H1 (cell line): ENCODE data around the gene SLC37A2. TPM values are rescaled to one million over a fixed set of nuclear protein-coding genes. Genes with fewer than 3 reads are reported as not detected.

Source experiments
- CTCF ChIA-PET: fragments of 300-600 bp; sonication (Branson Sonifier 250); formaldehyde crosslinking; loops from one replicate; lab custom pipeline; 2021; ENCODE audit not compliant: partially characterized antibody; lab: Charles Lee
- POLR2A ChIA-PET: fragments of 300-600 bp; sonication (Branson Sonifier 250); formaldehyde crosslinking; loops from one replicate; lab custom pipeline; 2021; ENCODE audit warnings: inconsistent platforms; ENCODE audit not compliant: partially characterized antibody; lab: Charles Lee
- DNase-seq, 2 experiments: peaks; one replicate each; pipeline versions ENCODE4 v3.0.0 to v3.0.0-alpha.2; 2010 to 2022; ENCODE audit warnings: low spot score in 2 of 2, low read depth in 1 of 2, mixed read lengths in 1 of 2
- FAIRE-seq: peaks from 2 replicates; lab custom pipeline; 2011; peaks lifted over from hg19 to GRCh38; lab: Jason Lieb, UNC
- H2AFZ ChIP-seq: 2 replicates; pipeline ENCODE4 v1.8.1; 2012; ENCODE audit warnings: low read length, inconsistent platforms
- H2AK5ac ChIP-seq: 2 replicates; pipeline ENCODE4 v1.6.1; 2013; ENCODE audit warnings: low read depth, low read length
- H2BK120ac ChIP-seq: replicated peaks from 2 replicates; pipeline ENCODE3; 2013; ENCODE audit warnings: low read depth, low read length, inconsistent platforms
- H2BK12ac ChIP-seq: 2 replicates; pipeline ENCODE4 v1.6.1; 2013; ENCODE audit warnings: low read depth, low read length
- H2BK15ac ChIP-seq: 2 replicates; pipeline ENCODE4 v1.6.1; 2013; ENCODE audit warnings: low read length
- H2BK20ac ChIP-seq: 2 replicates; pipeline ENCODE4 v1.6.1; 2013; ENCODE audit warnings: low read length
- H2BK5ac ChIP-seq: 2 replicates; pipeline ENCODE4 v1.6.1; 2013; ENCODE audit warnings: low read depth, low read length
- H3K14ac ChIP-seq: 2 replicates; pipeline ENCODE4 v1.6.1; 2013; ENCODE audit warnings: inconsistent platforms; ENCODE audit not compliant: insufficient read length
- H3K18ac ChIP-seq: 2 replicates; pipeline ENCODE4 v1.6.1; 2013; ENCODE audit warnings: low read length; ENCODE audit errors: extremely low read depth
- H3K23ac ChIP-seq: 2 replicates; pipeline ENCODE4 v1.6.1; 2013; ENCODE audit warnings: inconsistent platforms; ENCODE audit not compliant: insufficient read length
- H3K23me2 ChIP-seq: 2 replicates; pipeline ENCODE4 v1.6.1; 2013; ENCODE audit warnings: low read depth, low read length
- H3K27ac ChIP-seq: 2 replicates; pipeline ENCODE4 v1.6.1; 2011; ENCODE audit warnings: low read depth, low read length, inconsistent platforms
- H3K27me3 ChIP-seq, 4 experiments: replicated peaks in 1 of 4; 1 replicate in 1 of 4; 2 replicates in 3 of 4; pipeline versions ENCODE4 v1.6.1 to v1.8.1; 2011 to 2013; ENCODE audit warnings: low read length in 3 of 4, mild to moderate bottlenecking in 3 of 4, inconsistent platforms in 2 of 4, mixed read lengths in 2 of 4, moderate library complexity in 1 of 4; ENCODE audit not compliant: control insufficient read depth in 3 of 4, insufficient read depth in 3 of 4; ENCODE audit errors: extremely low read depth in 1 of 4
- H3K36me3 ChIP-seq, 4 experiments: 2 replicates each; pipeline versions ENCODE4 v1.6.1 to v1.8.1; 2011 to 2013; ENCODE audit warnings: mild to moderate bottlenecking in 4 of 4, low read length in 3 of 4, moderate library complexity in 2 of 4, control low read depth in 1 of 4, inconsistent platforms in 1 of 4; ENCODE audit not compliant: insufficient read depth in 4 of 4, control insufficient read depth in 2 of 4
- H3K4ac ChIP-seq: replicated peaks from 2 replicates; pipeline ENCODE3; 2013; ENCODE audit warnings: low read length, low read depth, mixed read lengths, inconsistent platforms; ENCODE audit not compliant: insufficient read length
- H3K4me1 ChIP-seq, 4 experiments: replicated peaks in 1 of 4; 1 replicate in 1 of 4; 2 replicates in 3 of 4; pipeline versions ENCODE4 v1.6.1 to v1.8.1; 2011 to 2013; ENCODE audit warnings: low read length in 3 of 4, inconsistent platforms in 2 of 4, mixed read lengths in 1 of 4; ENCODE audit not compliant: insufficient read depth in 4 of 4, control insufficient read depth in 3 of 4
- H3K4me2 ChIP-seq, 2 experiments: 2 replicates each; pipeline versions ENCODE4 v1.6.1 to v1.8.1; 2011 to 2013; ENCODE audit warnings: low read depth in 2 of 2, low read length in 2 of 2, control low read depth in 1 of 2, inconsistent platforms in 1 of 2, mild to moderate bottlenecking in 1 of 2; ENCODE audit not compliant: insufficient read depth in 1 of 2
- H3K4me3 ChIP-seq, 4 experiments: fragments of 200-600, 300-600 bp in 1 of 4; sonication (generic), shearing (Covaris generic), sonication (Bioruptor Twin) in 1 of 4; 2 replicates each; pipeline versions ENCODE4 v1.5.1 to v1.8.1; 2011 to 2016; ENCODE audit warnings: low read length in 4 of 4, low read depth in 3 of 4, control low read depth in 2 of 4, inconsistent platforms in 2 of 4, mild to moderate bottlenecking in 2 of 4, mixed read lengths in 1 of 4, moderate library complexity in 1 of 4; ENCODE audit not compliant: insufficient read depth in 2 of 4; ENCODE audit errors: extremely low read depth in 1 of 4
- H3K56ac ChIP-seq: replicated peaks from 2 replicates; pipeline ENCODE3; 2013; ENCODE audit warnings: low read depth, mild to moderate bottlenecking, mixed read lengths, low read length, inconsistent platforms; ENCODE audit not compliant: insufficient read length
- H3K79me1 ChIP-seq: 2 replicates; pipeline ENCODE4 v1.6.1; 2013; ENCODE audit warnings: low read depth, low read length, control low read depth
- H3K79me2 ChIP-seq, 2 experiments: 2 replicates each; pipeline versions ENCODE4 v1.6.1 to v1.8.1; 2012 to 2013; ENCODE audit warnings: low read length in 2 of 2, mild to moderate bottlenecking in 2 of 2, inconsistent platforms in 1 of 2; ENCODE audit not compliant: insufficient read depth in 2 of 2, control insufficient read depth in 1 of 2
- H3K9ac ChIP-seq, 4 experiments: replicated peaks in 1 of 4; 1 replicate in 1 of 4; 2 replicates in 3 of 4; pipeline versions ENCODE4 v1.6.1 to v1.8.1; 2011 to 2013; ENCODE audit warnings: low read depth in 3 of 4, low read length in 3 of 4, control low read depth in 2 of 4, mild to moderate bottlenecking in 2 of 4, moderate library complexity in 2 of 4, inconsistent platforms in 1 of 4; ENCODE audit errors: extremely low read depth in 1 of 4
- H3K9me3 ChIP-seq, 2 experiments: 2 replicates each; pipeline versions ENCODE4 v1.6.1 to v1.8.1; 2012 to 2013; ENCODE audit warnings: mild to moderate bottlenecking in 2 of 2, moderate library complexity in 2 of 2, control low read depth in 1 of 2, inconsistent platforms in 1 of 2, low read depth in 1 of 2, low read length in 1 of 2, mixed read lengths in 1 of 2; ENCODE audit not compliant: insufficient read depth in 2 of 2
- H4K20me1 ChIP-seq, 2 experiments: replicated peaks in 1 of 2; 2 replicates each; pipeline versions ENCODE3 to v1.8.1; 2011 to 2013; ENCODE audit warnings: inconsistent platforms in 2 of 2, low read length in 2 of 2, mild to moderate bottlenecking in 1 of 2; ENCODE audit not compliant: insufficient read depth in 2 of 2, control insufficient read depth in 1 of 2
- H4K5ac ChIP-seq: 2 replicates; pipeline ENCODE4 v1.6.1; 2013; ENCODE audit warnings: low read length, low read depth, mixed read lengths, inconsistent platforms; ENCODE audit not compliant: insufficient read length
- H4K8ac ChIP-seq: 2 replicates; pipeline ENCODE4 v1.8.0; 2013; ENCODE audit warnings: mild to moderate bottlenecking, moderate library complexity, low read length, inconsistent platforms; ENCODE audit not compliant: insufficient read depth; ENCODE audit errors: extremely low read depth
- H4K91ac ChIP-seq: replicated peaks from 2 replicates; pipeline ENCODE3; 2013; ENCODE audit warnings: low read length, mixed read lengths, inconsistent platforms; ENCODE audit not compliant: insufficient read length
- BACH1 ChIP-seq: IDR thresholded peaks from 2 replicates; pipeline ENCODE4 v1.6.1; 2012; ENCODE audit warnings: low read length, improper control_type of control experiment
- CBX5 ChIP-seq: fragments of 300-800, 300-1000 bp; sonication (generic); IDR thresholded peaks from 2 replicates; pipeline ENCODE4 v1.7.1; 2016; ENCODE audit warnings: antibody characterized with exemption, low read length, low read depth
- CBX8 ChIP-seq: fragments of 300-800, 300-1000 bp; sonication (generic); IDR thresholded peaks from 2 replicates; pipeline ENCODE4 v1.7.1; 2016; ENCODE audit warnings: low read depth, low read length, borderline replicate concordance
- CHD2 ChIP-seq: IDR thresholded peaks from 2 replicates; pipeline ENCODE4 v1.6.1; 2012; ENCODE audit warnings: low read length, improper control_type of control experiment
- EP300 ChIP-seq, 2 experiments: IDR thresholded peaks; 1 replicate in 1 of 2; 2 replicates in 1 of 2; pipeline ENCODE4 v1.6.1; 2011 to 2012; ENCODE audit warnings: low read depth in 2 of 2, low read length in 2 of 2, mild to moderate bottlenecking in 2 of 2, borderline replicate concordance in 1 of 2, inconsistent platforms in 1 of 2, moderate library complexity in 1 of 2
- NRF1 ChIP-seq: IDR thresholded peaks from 2 replicates; pipeline ENCODE4 v1.6.1; 2011; ENCODE audit warnings: mild to moderate bottlenecking, low read depth, low read length, improper control_type of control experiment
- POLR2A ChIP-seq, 2 experiments: IDR thresholded peaks; 1 replicate in 1 of 2; 2 replicates in 1 of 2; pipeline ENCODE4 v1.6.1; 2011; ENCODE audit warnings: low read depth in 2 of 2, low read length in 2 of 2, mild to moderate bottlenecking in 2 of 2; ENCODE audit errors: control extremely low read depth in 1 of 2
- POLR2AphosphoS5 ChIP-seq: IDR thresholded peaks from 2 replicates; pipeline ENCODE4 v1.6.1; 2011; ENCODE audit warnings: low read depth, low read length
- RXRA ChIP-seq: IDR thresholded peaks from 2 replicates; pipeline ENCODE4 v1.6.1; 2011; ENCODE audit warnings: low read depth, mild to moderate bottlenecking, low read length, moderate library complexity; ENCODE audit not compliant: insufficient read depth
- TCF12 ChIP-seq: IDR thresholded peaks from 2 replicates; pipeline ENCODE4 v1.6.1; 2011; ENCODE audit warnings: low read depth, mild to moderate bottlenecking, low read length
- TEAD4 ChIP-seq: IDR thresholded peaks from 2 replicates; pipeline ENCODE4 v1.6.1; 2012; ENCODE audit warnings: low read depth, low read length, inconsistent platforms, mixed read lengths
- YY1 ChIP-seq: IDR thresholded peaks from 2 replicates; pipeline ENCODE4 v1.6.1; 2011; ENCODE audit warnings: low read depth, mild to moderate bottlenecking, low read length
- WGBS, 2 experiments: shearing (Covaris generic) in 1 of 2; methylation state at CpG; one replicate each; pipeline versions ENCODE4 v1.1.6 to v1.1.7; 2013 to 2015; ENCODE audit warnings: low lambda C conversion rate in 2 of 2, mixed read lengths in 2 of 2, inconsistent platforms in 1 of 2, low coverage in 1 of 2, missing lambda C conversion rate in 1 of 2; ENCODE audit not compliant: insufficient replicate concordance in 2 of 2, insufficient coverage in 1 of 2, insufficient read length in 1 of 2; ENCODE audit errors: extremely low coverage in 1 of 2, missing lambda C conversion rate in 1 of 2; 5-methylcytosine and 5-hydroxymethylcytosine counted together
- polyA plus RNA-seq, 7 experiments: library from polyadenylated mRNA; depleted of rRNA in 3 of 7; stranded (reverse) in 5 of 7; unstranded in 2 of 7; fragments of >200 nt in 5 of 7; fragments of 200-250 nt in 2 of 7; gene quantifications; 1 replicate in 5 of 7; 2 replicates in 1 of 7; 4 replicates in 1 of 7; pipeline versions ENCODE4 v1.2.1 to v1.2.3, GENCODE V29; 2011 to 2013; ENCODE audit warnings: missing spikeins in 2 of 7, mixed read lengths in 2 of 7
- total RNA-seq: library from RNA; stranded (reverse); fragmentation: NEBNext Ultra II Directional; extraction: Animal tissue kit (Norgen Biotek cat#: 25700); gene quantifications from 2 replicates; pipeline ENCODE4 v1.2.1, GENCODE V29; 2021
- TF ChIP-seq, protein P1 (sequence below), 3 experiments: IDR thresholded peaks; 1 replicate in 2 of 3; 2 replicates in 1 of 3; pipeline versions ENCODE4 v1.5.1 to v1.6.1; 2011; ENCODE audit warnings: low read length in 3 of 3, mild to moderate bottlenecking in 3 of 3, inconsistent platforms in 2 of 3, low read depth in 1 of 3, moderate library complexity in 1 of 3; ENCODE audit not compliant: insufficient read depth in 1 of 3; ENCODE audit errors: control extremely low read depth in 1 of 3

SLC37A2 gene
- total and polyA plus RNA-seq, 2 of the 8 experiments (the other 6 are each of a cell fraction or from before 2014, with no cell fraction given), result 1.3 to 1.9 TPM

DNA sequence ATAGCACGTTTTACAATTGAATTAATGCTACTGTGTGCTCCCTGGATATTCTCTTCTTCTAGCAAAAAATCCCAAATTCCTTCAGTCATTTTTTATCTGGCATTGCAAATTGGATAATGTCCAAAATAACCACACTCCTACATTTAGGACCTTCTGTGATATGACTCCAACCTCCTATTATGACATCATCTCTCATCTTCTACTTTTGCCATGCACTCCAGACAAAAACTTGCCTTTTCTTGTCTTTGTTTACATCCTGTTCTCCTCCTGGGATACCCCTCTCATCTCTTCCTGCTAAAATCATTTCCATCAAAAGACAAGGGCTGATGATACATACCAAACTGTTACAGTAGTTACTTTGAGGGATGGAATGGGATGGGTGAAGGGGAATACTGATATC is 69.0 kb downstream of the SLC37A2 start:
- H2BK5ac ChIP-seq, result no peak overlapping the region
- no peaks in the 10 kb centered on the region for H4K20me1 ChIP-seq
- H2BK12ac ChIP-seq, result no peak overlapping the region
- no peak for FAIRE-seq
- H3K79me1 ChIP-seq, result no peaks in the 10 kb centered on the region
- H3K14ac ChIP-seq, result no peak overlapping the region
- H3K27ac ChIP-seq, result no peak overlapping the region
- no peak overlapping the region for H3K56ac ChIP-seq
- H3K27me3 ChIP-seq, result no peaks in the 10 kb centered on the region; a peak in 1 of 7 replicates
- H3K9me3 ChIP-seq, result no peaks in the 10 kb centered on the region
- H4K8ac ChIP-seq, result no peak overlapping the region
- no peak overlapping the region for H2AFZ ChIP-seq
- WGBS, 2 experiments, result 88% methylated on average over 1 of the region's 1 CpG; no CpG with 5 or more reads in 1 of the 2 experiments
- no peak overlapping the region for H3K18ac ChIP-seq
- H2BK15ac ChIP-seq, result no peak overlapping the region
- no peak for DNase-seq
- no peak overlapping the region for H3K9ac ChIP-seq
- ChIA-PET POLR2A (no interaction called here), CTCF (interaction anchor here (1.3 to 2.4 kb wide), 6 partner anchors 8 to 175 kb away, joined by 3 to 10 read pairs (median 6); no protein-coding TSS in a partner anchor)
- H2BK20ac ChIP-seq, result no peak overlapping the region
- no peaks in the 10 kb centered on the region for H3K4me1 ChIP-seq
- no peak overlapping the region for H3K4me3 ChIP-seq
- no peaks in the 10 kb centered on the region for H3K36me3 ChIP-seq
- H3K4me2 ChIP-seq, result no peak overlapping the region
- no peak overlapping the region for H2BK120ac ChIP-seq
- H3K23ac ChIP-seq, result no peak overlapping the region
- H3K23me2 ChIP-seq, result no peaks in the 10 kb centered on the region; the same call in 1 of the 2 replicates
- no peaks in the 10 kb centered on the region; a peak in 1 of 4 replicates for H3K79me2 ChIP-seq
- H2AK5ac ChIP-seq, result no peak overlapping the region
- no peak overlapping the region for H4K5ac ChIP-seq
- no peak overlapping the region for H4K91ac ChIP-seq
- H3K4ac ChIP-seq, result no peak overlapping the region
- TF ChIP-seq, protein P1, sequence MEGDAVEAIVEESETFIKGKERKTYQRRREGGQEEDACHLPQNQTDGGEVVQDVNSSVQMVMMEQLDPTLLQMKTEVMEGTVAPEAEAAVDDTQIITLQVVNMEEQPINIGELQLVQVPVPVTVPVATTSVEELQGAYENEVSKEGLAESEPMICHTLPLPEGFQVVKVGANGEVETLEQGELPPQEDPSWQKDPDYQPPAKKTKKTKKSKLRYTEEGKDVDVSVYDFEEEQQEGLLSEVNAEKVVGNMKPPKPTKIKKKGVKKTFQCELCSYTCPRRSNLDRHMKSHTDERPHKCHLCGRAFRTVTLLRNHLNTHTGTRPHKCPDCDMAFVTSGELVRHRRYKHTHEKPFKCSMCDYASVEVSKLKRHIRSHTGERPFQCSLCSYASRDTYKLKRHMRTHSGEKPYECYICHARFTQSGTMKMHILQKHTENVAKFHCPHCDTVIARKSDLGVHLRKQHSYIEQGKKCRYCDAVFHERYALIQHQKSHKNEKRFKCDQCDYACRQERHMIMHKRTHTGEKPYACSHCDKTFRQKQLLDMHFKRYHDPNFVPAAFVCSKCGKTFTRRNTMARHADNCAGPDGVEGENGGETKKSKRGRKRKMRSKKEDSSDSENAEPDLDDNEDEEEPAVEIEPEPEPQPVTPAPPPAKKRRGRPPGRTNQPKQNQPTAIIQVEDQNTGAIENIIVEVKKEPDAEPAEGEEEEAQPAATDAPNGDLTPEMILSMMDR (IDR thresholded peaks at IDR 0.05; ENCODE audit: control extremely low read depth in 1 of 3, insufficient read depth in 1 of 3, low read depth in 1 of 3, low read length in 3 of 3), result no peak
- no peak for TF ChIP-seq CBX5
- TF ChIP-seq BACH1, result no peak
- no peak for TF ChIP-seq CBX8
- TF ChIP-seq TEAD4, result no peak
- no peak for TF ChIP-seq TCF12
- TF ChIP-seq NRF1, result no peak
- TF ChIP-seq RXRA, result no peak
- no peak for TF ChIP-seq POLR2AphosphoS5
- TF ChIP-seq YY1, result no peak
- no peak for TF ChIP-seq POLR2A (IDR thresholded peaks at IDR 0.05; ENCODE audit: control extremely low read depth in 1 of 2, low read depth in 2 of 2, low read length in 2 of 2)
- TF ChIP-seq CHD2, result no peak
- TF ChIP-seq EP300 (IDR thresholded peaks at IDR 0.05; ENCODE audit: borderline replicate concordance in 1 of 2, low read depth in 2 of 2, low read length in 2 of 2), result no peak
